Measurements from ENCODE around the gene AMH.

DNA sequence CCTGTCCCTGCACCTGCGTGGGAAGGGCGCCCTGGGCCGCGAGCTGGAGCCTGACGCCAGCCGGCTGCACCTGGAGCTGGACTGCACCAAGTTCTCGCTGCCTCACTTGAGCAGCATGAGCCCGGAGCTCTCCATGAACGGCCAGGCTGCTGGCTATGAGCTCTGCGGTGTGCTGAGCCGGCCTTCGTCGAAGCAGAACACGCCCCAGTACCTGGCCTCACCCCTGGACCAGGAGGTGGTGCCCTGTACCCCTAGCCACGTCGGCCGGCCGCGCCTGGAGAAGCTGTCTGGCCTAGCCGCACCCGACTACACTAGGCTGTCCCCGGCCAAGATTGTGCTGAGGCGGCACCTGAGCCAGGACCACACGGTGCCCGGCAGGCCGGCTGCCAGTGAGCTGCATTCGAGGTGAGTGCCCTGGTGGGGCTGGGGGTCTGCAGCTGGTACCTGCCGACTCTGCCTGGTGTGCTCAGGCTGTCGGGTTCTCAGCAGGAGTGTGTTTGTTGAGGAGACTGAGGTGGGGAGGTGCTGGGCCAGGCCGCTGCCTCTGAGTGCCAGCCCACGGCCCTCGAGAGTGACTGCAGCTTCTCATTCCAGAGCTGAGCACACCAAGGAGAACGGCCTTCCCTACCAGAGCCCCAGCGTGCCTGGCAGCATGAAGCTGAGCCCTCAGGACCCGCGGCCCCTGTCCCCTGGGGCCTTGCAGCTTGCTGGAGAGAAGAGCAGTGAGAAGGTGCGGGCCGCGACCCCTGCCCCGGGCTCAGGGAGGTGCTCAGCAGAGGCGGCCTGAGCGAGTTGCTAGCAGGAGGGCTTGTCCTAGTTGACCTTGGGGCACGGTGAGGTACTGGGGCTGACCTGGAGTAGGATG lies 32.5 kb upstream of the AMH start:
- no peak for TF ChIP-seq ESRRA (IDR thresholded peaks at IDR 0.05; ENCODE audit: borderline replicate concordance, low read length)
- TF ChIP-seq, protein P1, sequence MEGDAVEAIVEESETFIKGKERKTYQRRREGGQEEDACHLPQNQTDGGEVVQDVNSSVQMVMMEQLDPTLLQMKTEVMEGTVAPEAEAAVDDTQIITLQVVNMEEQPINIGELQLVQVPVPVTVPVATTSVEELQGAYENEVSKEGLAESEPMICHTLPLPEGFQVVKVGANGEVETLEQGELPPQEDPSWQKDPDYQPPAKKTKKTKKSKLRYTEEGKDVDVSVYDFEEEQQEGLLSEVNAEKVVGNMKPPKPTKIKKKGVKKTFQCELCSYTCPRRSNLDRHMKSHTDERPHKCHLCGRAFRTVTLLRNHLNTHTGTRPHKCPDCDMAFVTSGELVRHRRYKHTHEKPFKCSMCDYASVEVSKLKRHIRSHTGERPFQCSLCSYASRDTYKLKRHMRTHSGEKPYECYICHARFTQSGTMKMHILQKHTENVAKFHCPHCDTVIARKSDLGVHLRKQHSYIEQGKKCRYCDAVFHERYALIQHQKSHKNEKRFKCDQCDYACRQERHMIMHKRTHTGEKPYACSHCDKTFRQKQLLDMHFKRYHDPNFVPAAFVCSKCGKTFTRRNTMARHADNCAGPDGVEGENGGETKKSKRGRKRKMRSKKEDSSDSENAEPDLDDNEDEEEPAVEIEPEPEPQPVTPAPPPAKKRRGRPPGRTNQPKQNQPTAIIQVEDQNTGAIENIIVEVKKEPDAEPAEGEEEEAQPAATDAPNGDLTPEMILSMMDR (IDR thresholded peaks at IDR 0.05) = no peak
- no peak for TF ChIP-seq NPAS2 (CRISPR knock-in tag; IDR thresholded peaks at IDR 0.05; ENCODE audit: borderline replicate concordance)
- TF ChIP-seq, protein P2, sequence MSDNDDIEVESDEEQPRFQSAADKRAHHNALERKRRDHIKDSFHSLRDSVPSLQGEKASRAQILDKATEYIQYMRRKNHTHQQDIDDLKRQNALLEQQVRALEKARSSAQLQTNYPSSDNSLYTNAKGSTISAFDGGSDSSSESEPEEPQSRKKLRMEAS (IDR thresholded peaks at IDR 0.05) = no peak
- no peak for TF ChIP-seq POLR2A (IDR thresholded peaks at IDR 0.05; ENCODE audit: low read length)
- no peak for TF ChIP-seq MAZ (IDR thresholded peaks at IDR 0.05; ENCODE audit: borderline replicate concordance, low read depth, low read length)
- no peak for TF ChIP-seq JUN (IDR thresholded peaks at IDR 0.05)
- TF ChIP-seq MYC (IDR thresholded peaks at IDR 0.05; ENCODE audit: borderline replicate concordance, low read length) = no peak
- TF ChIP-seq SMC3 (IDR thresholded peaks at IDR 0.05) = no peak
- no peak for TF ChIP-seq HOXB13 (CRISPR knock-in tag; IDR thresholded peaks at IDR 0.05; ENCODE audit: low read depth)
- no peak for TF ChIP-seq HEYL (CRISPR knock-in tag; IDR thresholded peaks at IDR 0.05)
- TF ChIP-seq HDAC2 (IDR thresholded peaks at IDR 0.05) = no peak
- TF ChIP-seq, protein P3, sequence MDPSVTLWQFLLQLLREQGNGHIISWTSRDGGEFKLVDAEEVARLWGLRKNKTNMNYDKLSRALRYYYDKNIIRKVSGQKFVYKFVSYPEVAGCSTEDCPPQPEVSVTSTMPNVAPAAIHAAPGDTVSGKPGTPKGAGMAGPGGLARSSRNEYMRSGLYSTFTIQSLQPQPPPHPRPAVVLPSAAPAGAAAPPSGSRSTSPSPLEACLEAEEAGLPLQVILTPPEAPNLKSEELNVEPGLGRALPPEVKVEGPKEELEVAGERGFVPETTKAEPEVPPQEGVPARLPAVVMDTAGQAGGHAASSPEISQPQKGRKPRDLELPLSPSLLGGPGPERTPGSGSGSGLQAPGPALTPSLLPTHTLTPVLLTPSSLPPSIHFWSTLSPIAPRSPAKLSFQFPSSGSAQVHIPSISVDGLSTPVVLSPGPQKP (IDR thresholded peaks at IDR 0.05; ENCODE audit: low read depth, low read length) = no peak
- no peak for TF ChIP-seq ZFP36 (IDR thresholded peaks at IDR 0.05; ENCODE audit: borderline replicate concordance, partially characterized antibody)

All from A549 (cell line).